ENCODE data around the gene DIPK2B.

DNA sequence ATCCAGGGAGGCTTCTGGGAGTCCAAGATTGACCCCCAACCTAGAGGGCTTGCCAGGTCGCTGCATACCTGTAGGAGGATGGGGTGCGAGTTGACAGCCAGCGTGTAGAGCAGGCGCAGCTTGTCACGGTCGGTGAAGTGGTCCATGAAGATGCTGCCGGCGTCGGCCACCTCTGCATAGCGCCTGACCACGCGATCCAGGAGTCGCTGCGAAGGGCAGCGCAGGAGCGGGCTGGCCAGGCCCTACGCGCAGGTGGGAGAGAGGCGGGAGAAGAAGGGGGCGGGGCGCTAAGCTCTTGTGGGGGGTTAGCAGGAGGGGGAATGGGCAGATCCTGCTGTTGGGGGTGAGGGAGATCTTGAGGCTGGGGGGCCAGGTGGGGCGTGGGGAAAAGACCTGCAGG lies 43.0 kb downstream of the DIPK2B start:
- TF ChIP-seq, protein P1, sequence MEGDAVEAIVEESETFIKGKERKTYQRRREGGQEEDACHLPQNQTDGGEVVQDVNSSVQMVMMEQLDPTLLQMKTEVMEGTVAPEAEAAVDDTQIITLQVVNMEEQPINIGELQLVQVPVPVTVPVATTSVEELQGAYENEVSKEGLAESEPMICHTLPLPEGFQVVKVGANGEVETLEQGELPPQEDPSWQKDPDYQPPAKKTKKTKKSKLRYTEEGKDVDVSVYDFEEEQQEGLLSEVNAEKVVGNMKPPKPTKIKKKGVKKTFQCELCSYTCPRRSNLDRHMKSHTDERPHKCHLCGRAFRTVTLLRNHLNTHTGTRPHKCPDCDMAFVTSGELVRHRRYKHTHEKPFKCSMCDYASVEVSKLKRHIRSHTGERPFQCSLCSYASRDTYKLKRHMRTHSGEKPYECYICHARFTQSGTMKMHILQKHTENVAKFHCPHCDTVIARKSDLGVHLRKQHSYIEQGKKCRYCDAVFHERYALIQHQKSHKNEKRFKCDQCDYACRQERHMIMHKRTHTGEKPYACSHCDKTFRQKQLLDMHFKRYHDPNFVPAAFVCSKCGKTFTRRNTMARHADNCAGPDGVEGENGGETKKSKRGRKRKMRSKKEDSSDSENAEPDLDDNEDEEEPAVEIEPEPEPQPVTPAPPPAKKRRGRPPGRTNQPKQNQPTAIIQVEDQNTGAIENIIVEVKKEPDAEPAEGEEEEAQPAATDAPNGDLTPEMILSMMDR (IDR thresholded peaks at IDR 0.05; ENCODE audit: borderline replicate concordance, extremely low read depth, low read length, poor library complexity, severe bottlenecking) = no peak
- TF ChIP-seq EZH2 (IDR thresholded peaks at IDR 0.05; ENCODE audit: borderline replicate concordance, low read depth, low read length, severe bottlenecking) = no peak

Measured in DND-41 (cell line).